CD14-positive monocyte (primary cell): Measurements from ENCODE around the gene RPRML. TPM values are rescaled to one million over a fixed set of nuclear protein-coding genes. Genes with fewer than 3 reads are reported as not detected.

Experiments used
- DNase-seq, 3 donors: peaks; one replicate each; pipeline ENCODE4 v3.0.0-alpha.2; 2011 to 2022
- H2AFZ ChIP-seq: 2 replicates; pipeline ENCODE4 v1.6.0; 2012; ENCODE audit warnings: mild to moderate bottlenecking, low read depth, low read length, inconsistent platforms; ENCODE audit not compliant: insufficient read depth, poor library complexity, severe bottlenecking
- H3K27ac ChIP-seq, 2 donors: 1 replicate in 1 of 2; 2 replicates in 1 of 2; pipeline ENCODE4 v1.5.1; 2012 to 2013; ENCODE audit warnings: low read length in 2 of 2, control low read depth in 1 of 2, inconsistent platforms in 1 of 2, low read depth in 1 of 2, mild to moderate bottlenecking in 1 of 2
- H3K27me3 ChIP-seq, 2 donors: one replicate each; pipeline versions ENCODE4 v1.6.0 to v1.6.1; 2011 to 2013; ENCODE audit warnings: low read length in 2 of 2; ENCODE audit not compliant: control insufficient read depth in 2 of 2, insufficient read depth in 2 of 2
- H3K36me3 ChIP-seq, 2 donors: replicated peaks in 1 of 2; 1 replicate in 1 of 2; 2 replicates in 1 of 2; pipeline versions ENCODE4 v1.5.1 to v1.6.1; 2012 to 2013; ENCODE audit warnings: low read length in 2 of 2, control low read depth in 1 of 2, inconsistent platforms in 1 of 2, mild to moderate bottlenecking in 1 of 2; ENCODE audit not compliant: insufficient read depth in 2 of 2, control insufficient read depth in 1 of 2
- H3K4me1 ChIP-seq, 2 donors: 1 replicate in 1 of 2; 2 replicates in 1 of 2; pipeline versions ENCODE4 v1.5.1 to v1.6.1; 2012 to 2013; ENCODE audit warnings: low read length in 2 of 2, control low read depth in 1 of 2, inconsistent platforms in 1 of 2, mild to moderate bottlenecking in 1 of 2, moderate library complexity in 1 of 2; ENCODE audit not compliant: insufficient read depth in 2 of 2, control insufficient read depth in 1 of 2
- H3K4me2 ChIP-seq: replicated peaks from 2 replicates; pipeline ENCODE3; 2012; ENCODE audit warnings: low read length, moderate library complexity, mild to moderate bottlenecking; ENCODE audit not compliant: poor library complexity, severe bottlenecking; ENCODE audit errors: extremely low read depth
- H3K4me3 ChIP-seq, 3 experiments: fragments of 200-600 bp in 1 of 3; sonication (generic) in 1 of 3; replicated peaks in 1 of 3; 1 replicate in 2 of 3; 2 replicates in 1 of 3; pipeline ENCODE4 v1.5.1; 2011 to 2013; ENCODE audit warnings: low read length in 3 of 3, mild to moderate bottlenecking in 3 of 3, control low read depth in 2 of 3, low read depth in 2 of 3, inconsistent platforms in 1 of 3, moderate library complexity in 1 of 3
- H3K79me2 ChIP-seq: 2 replicates; pipeline ENCODE4 v1.6.0; 2012; ENCODE audit warnings: mild to moderate bottlenecking, control low read depth, inconsistent platforms, low read length, moderate library complexity; ENCODE audit not compliant: insufficient read depth
- H3K9ac ChIP-seq: 2 replicates; pipeline ENCODE4 v1.6.0; 2017; ENCODE audit warnings: low read length, mild to moderate bottlenecking; ENCODE audit not compliant: insufficient read depth, poor library complexity, severe bottlenecking
- H3K9me3 ChIP-seq, 2 donors: replicated peaks in 1 of 2; 1 replicate in 1 of 2; 2 replicates in 1 of 2; pipeline versions ENCODE4 v1.5.1 to v1.6.1; 2012 to 2013; ENCODE audit warnings: low read length in 2 of 2, control low read depth in 1 of 2; ENCODE audit not compliant: control insufficient read depth in 1 of 2, insufficient read depth in 1 of 2
- H4K20me1 ChIP-seq: 2 replicates; pipeline ENCODE4 v1.6.0; 2012; ENCODE audit warnings: mild to moderate bottlenecking, low read length, control low read depth, moderate library complexity; ENCODE audit not compliant: insufficient read depth
- H3K27ac Mint-ChIP-seq, 7 donors: one replicate each; pipeline ENCODE4 v1.8.0; 2020; ENCODE audit warnings: mild to moderate bottlenecking in 7 of 7, mixed read lengths in 7 of 7, moderate library complexity in 6 of 7, inconsistent platforms in 2 of 7
- H3K27me3 Mint-ChIP-seq, 3 donors: one replicate each; pipeline ENCODE4 v1.8.0; 2021 to 2022; ENCODE audit warnings: low read depth in 3 of 3, mild to moderate bottlenecking in 3 of 3, mixed read lengths in 3 of 3, moderate library complexity in 3 of 3, inconsistent platforms in 1 of 3
- H3K36me3 Mint-ChIP-seq, 2 donors: one replicate each; pipeline ENCODE4 v1.8.0; 2020; ENCODE audit warnings: mixed read lengths in 2 of 2, inconsistent platforms in 1 of 2, mild to moderate bottlenecking in 1 of 2
- H3K4me1 Mint-ChIP-seq: one replicate; pipeline ENCODE4 v1.8.0; 2020; ENCODE audit warnings: mild to moderate bottlenecking, mixed read lengths
- H3K4me3 Mint-ChIP-seq, 2 donors: one replicate each; pipeline ENCODE4 v1.8.0; 2020; ENCODE audit warnings: mild to moderate bottlenecking in 2 of 2, mixed read lengths in 2 of 2, moderate library complexity in 1 of 2
- H3K9me3 Mint-ChIP-seq, 7 donors: one replicate each; pipeline ENCODE4 v1.8.0; 2020 to 2022; ENCODE audit warnings: mixed read lengths in 7 of 7, mild to moderate bottlenecking in 6 of 7, moderate library complexity in 6 of 7, inconsistent platforms in 2 of 7
- WGBS: methylation state at CpG from one replicate; pipeline ENCODE4 v1.1.5; 2013; ENCODE audit warnings: missing lambda C conversion rate; ENCODE audit not compliant: insufficient coverage; 5-methylcytosine and 5-hydroxymethylcytosine counted together
- intact Hi-C, 2 donors: fragments of 100-400 bp; cut with micrococcal nuclease; formaldehyde crosslinking; loops; one replicate each; pipeline versions ENCODE4 v1.15.0 to v1.15.1; 2023
- polyA plus RNA-seq, 3 donors: library from polyadenylated mRNA; depleted of rRNA in 1 of 3; unstranded in 2 of 3; stranded (reverse) in 1 of 3; fragments of 300-500 nt in 2 of 3; fragments of >200 nt in 1 of 3; fragmentation: Illumina TruSeq in 2 of 3; gene quantifications; 1 replicate in 2 of 3; 2 replicates in 1 of 3; pipeline ENCODE4 v1.2.3, GENCODE V29; 2012 to 2021
- TF ChIP-seq, protein P1 (sequence below): fragments of 200-600 bp; IDR thresholded peaks from one replicate; pipeline ENCODE4 v1.8.0; 2022; ENCODE audit warnings: antibody characterized with exemption, mild to moderate bottlenecking

Gene RPRML
- polyA plus RNA-seq, 3 donors = not detected

DNA sequence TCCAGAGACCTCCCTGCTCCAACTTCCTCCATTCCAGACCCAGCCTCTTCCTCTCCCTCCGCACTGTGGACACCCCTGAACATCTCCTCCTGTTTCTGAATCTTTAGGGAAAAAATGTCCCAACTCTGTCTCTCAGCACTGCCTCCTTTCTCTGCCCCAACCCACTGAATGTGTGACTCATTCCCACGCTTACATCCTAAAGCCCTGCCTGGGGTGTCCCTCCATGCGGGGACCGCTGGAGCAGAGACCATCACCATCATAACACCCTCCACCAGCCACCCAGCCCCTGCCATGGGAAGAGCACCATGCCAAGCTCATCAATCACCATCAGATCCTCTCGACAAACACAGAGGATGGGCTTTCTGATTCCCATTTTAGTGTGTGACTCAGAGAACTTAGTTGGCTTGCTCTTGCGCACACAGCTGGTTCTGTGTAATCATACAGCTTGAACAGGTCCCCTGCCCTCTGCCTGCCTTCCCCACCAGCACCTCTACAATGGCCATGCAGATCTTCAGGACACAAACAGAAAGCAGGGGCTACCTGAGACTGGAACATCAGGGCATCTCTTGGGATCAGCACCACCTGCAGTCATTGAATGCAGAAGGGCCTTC, 10.7 kb downstream of the RPRML start:
- TF ChIP-seq, protein P1, sequence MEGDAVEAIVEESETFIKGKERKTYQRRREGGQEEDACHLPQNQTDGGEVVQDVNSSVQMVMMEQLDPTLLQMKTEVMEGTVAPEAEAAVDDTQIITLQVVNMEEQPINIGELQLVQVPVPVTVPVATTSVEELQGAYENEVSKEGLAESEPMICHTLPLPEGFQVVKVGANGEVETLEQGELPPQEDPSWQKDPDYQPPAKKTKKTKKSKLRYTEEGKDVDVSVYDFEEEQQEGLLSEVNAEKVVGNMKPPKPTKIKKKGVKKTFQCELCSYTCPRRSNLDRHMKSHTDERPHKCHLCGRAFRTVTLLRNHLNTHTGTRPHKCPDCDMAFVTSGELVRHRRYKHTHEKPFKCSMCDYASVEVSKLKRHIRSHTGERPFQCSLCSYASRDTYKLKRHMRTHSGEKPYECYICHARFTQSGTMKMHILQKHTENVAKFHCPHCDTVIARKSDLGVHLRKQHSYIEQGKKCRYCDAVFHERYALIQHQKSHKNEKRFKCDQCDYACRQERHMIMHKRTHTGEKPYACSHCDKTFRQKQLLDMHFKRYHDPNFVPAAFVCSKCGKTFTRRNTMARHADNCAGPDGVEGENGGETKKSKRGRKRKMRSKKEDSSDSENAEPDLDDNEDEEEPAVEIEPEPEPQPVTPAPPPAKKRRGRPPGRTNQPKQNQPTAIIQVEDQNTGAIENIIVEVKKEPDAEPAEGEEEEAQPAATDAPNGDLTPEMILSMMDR = no peak
- Histone ChIP-seq H3K27me3 (no peaks in the 10 kb centered on the region), H3K9me3 (no peaks in the 10 kb centered on the region), H3K4me2 (no peak overlapping the region), H3K79me2 (no peaks in the 10 kb centered on the region), H3K9ac (no peak overlapping the region), H3K36me3 (no peaks in the 10 kb centered on the region), H3K27ac (no peak overlapping the region), H4K20me1 (no peaks in the 10 kb centered on the region), H3K4me1 (no peaks in the 10 kb centered on the region), H2AFZ (no peak overlapping the region), H3K4me3 (no peak overlapping the region)
- H3K27me3 Mint-ChIP-seq = peaks cover 3 to 13% (median 6%) of the 10 kb centered on the region in 3 donors
- intact Hi-C loops = no loop called here
- H3K9me3 Mint-ChIP-seq = no peaks in the 10 kb centered on the region
- no peak overlapping the region for H3K4me3 Mint-ChIP-seq
- H3K27ac Mint-ChIP-seq = no peak overlapping the region
- no peak for DNase-seq
- 85% methylated on average over 5 of the region's 6 CpGs for WGBS
- H3K4me1 Mint-ChIP-seq = no peaks in the 10 kb centered on the region
- H3K36me3 Mint-ChIP-seq = no peaks in the 10 kb centered on the region

DNA sequence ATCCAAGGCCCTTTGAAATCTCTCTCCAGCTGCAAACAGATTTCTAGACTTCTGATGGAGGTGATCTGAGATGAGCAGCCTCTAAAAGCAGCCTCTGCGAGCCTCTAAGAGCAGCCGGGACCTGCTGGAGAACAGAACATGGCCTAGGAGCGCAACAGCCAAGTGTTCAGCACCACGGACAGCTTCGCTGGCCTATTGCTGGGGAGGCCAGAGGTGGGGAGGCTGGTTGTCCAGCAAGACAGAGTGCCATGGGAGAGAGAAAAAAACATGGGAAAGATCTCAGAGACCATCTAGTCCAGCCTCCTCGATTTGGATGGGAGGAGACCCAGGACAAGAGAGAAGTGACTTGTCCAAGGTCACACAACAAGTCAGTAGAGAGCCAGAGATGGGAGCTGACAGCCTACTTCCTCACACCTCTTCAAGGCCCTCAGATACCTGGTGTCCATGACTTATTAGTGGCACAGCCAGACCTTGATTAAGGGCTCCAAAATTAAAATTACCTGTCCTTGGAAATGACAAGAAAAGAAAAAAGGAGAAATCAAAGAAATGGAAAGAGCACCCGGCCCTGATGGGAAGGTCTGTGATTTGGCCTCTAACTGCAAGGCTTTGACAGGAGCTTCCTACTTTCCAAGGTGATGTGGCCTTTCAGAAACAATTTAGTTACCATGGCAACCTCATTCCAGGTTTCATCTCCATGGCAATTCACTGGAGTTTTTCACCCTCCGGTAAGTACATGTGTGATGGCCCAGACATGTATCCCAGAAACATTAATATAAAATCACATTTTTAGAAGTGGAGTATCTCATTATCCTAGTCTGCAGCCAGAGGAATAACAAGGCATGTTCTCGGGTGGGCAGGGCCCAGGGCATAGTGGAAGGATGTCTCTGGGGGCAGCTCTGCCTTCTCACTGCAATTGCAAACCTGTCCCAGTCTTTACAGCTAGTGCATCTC, 14.5 kb downstream of the RPRML start:
- Mint-ChIP-seq H3K27ac (no peak overlapping the region), H3K36me3 (no peaks in the 10 kb centered on the region), H3K9me3 (peaks cover 0 to 4% (median 0%) of the 10 kb centered on the region in 7 donors), H3K4me1 (no peaks in the 10 kb centered on the region), H3K4me3 (no peak overlapping the region), H3K27me3 (peaks cover 5 to 8% (median 8%) of the 10 kb centered on the region in 3 donors)
- no peak overlapping the region for H3K9ac ChIP-seq
- H3K27ac ChIP-seq = no peak overlapping the region
- intact Hi-C loops = no loop called here
- no peak for DNase-seq
- no peaks in the 10 kb centered on the region for H3K4me1 ChIP-seq
- H3K4me3 ChIP-seq = no peak overlapping the region
- no peaks in the 10 kb centered on the region for H3K79me2 ChIP-seq
- TF ChIP-seq, protein P1 = no peak
- H3K4me2 ChIP-seq = no peak overlapping the region
- H3K36me3 ChIP-seq = no peaks in the 10 kb centered on the region
- no peak overlapping the region for H2AFZ ChIP-seq
- no peaks in the 10 kb centered on the region for H4K20me1 ChIP-seq
- no peaks in the 10 kb centered on the region for H3K27me3 ChIP-seq
- 88% methylated on average over 6 of the region's 9 CpGs for WGBS
- no peaks in the 10 kb centered on the region for H3K9me3 ChIP-seq
